CD4-positive, alpha-beta T cell treated with Interleukin-17A for 4 hours (primary cell): ENCODE measurements around the gene MIEF1.

ENCODE experiments used
- DNase-seq: peaks from one replicate; pipeline ENCODE4 v3.0.0-alpha.2; 2020; ENCODE audit warnings: mixed read lengths

MIEF1 gene

GRCh38 chr22:39532215-39533073 lies 30.4 kb downstream of the MIEF1 start, which contains the start of gene RPS19BP1:
Gene RPS19BP1 (minus strand): TSS chr22:39532748. CDS start chr22:39532738, 10 bp downstream.
- DNase-seq: peak; percentile 100

GRCh38 chr22:39534092-39534506 lies 32.0 kb downstream of the MIEF1 start:
- DNase-seq: no peak

GRCh38 chr22:39534591-39535356 lies 32.7 kb downstream of the MIEF1 start:
- DNase-seq: peak; percentile 86

- DNase-seq: no peak
These were observed 33.3 kb downstream of the MIEF1 start for GRCh38 chr22:39535357-39535725.

GRCh38 chr22:39535831-39536449 lies 33.9 kb downstream of the MIEF1 start:
- DNase-seq: no peak

GRCh38 chr22:39536711-39537110 lies 34.6 kb downstream of the MIEF1 start:
- no peak for DNase-seq

- DNase-seq: no peak
These were observed 35.9 kb downstream of the MIEF1 start for GRCh38 chr22:39537975-39538374.

GRCh38 chr22:39543095-39543494 lies 41.0 kb downstream of the MIEF1 start:
- peak; percentile 43 for DNase-seq

GRCh38 chr22:39545386-39546365 lies 43.6 kb downstream of the MIEF1 start:
- DNase-seq: peak; percentile 81

- no peak for DNase-seq
These were observed 44.9 kb downstream of the MIEF1 start for GRCh38 chr22:39546889-39547586.

GRCh38 chr22:39547587-39547947 lies 45.5 kb downstream of the MIEF1 start:
- no peak for DNase-seq

- no peak for DNase-seq
These were observed 51.3 kb downstream of the MIEF1 start for GRCh38 chr22:39553429-39553828.

GRCh38 chr22:39554151-39554550 lies 52.1 kb downstream of the MIEF1 start:
- no peak for DNase-seq

- DNase-seq: peak; percentile 70
These were observed 55.1 kb downstream of the MIEF1 start for GRCh38 chr22:39556970-39557841.

- no peak for DNase-seq
These were observed 56.2 kb downstream of the MIEF1 start for GRCh38 chr22:39558254-39558727.

- no peak for DNase-seq
These were observed 56.9 kb downstream of the MIEF1 start for GRCh38 chr22:39558950-39559349.

- DNase-seq: peak; percentile 25
These were observed 57.5 kb downstream of the MIEF1 start for GRCh38 chr22:39559456-39560105.

- DNase-seq: no peak
These were observed 58.0 kb downstream of the MIEF1 start for GRCh38 chr22:39560127-39560526.

- DNase-seq: no peak
These were observed 60.9 kb downstream of the MIEF1 start for GRCh38 chr22:39562839-39563489.
